Frontal cortex (tissue), 4 donors: ENCODE measurements around the gene GAREM1. TPM values are rescaled to one million over a fixed set of nuclear protein-coding genes. Genes with fewer than 3 reads are reported as not detected.
A peak's percentile ranks its signal among the peaks of the same experiment; 100 is the strongest.

Experiments
- DNase-seq, 2 donors: peaks; one replicate each; pipeline ENCODE4 v3.0.0; 2012; ENCODE audit warnings: low spot score in 2 of 2
- FAIRE-seq: peaks from 2 replicates; lab custom pipeline; 2012; peaks lifted over from hg19 to GRCh38; lab: Jason Lieb, UNC
- total RNA-seq: library from RNA; depleted of rRNA; stranded (reverse); fragments of >200 nt; gene quantifications from one replicate; pipeline ENCODE4 v1.2.3, GENCODE V29; 2014
- donor health status: control.
- donor health status: control.
- donor health status: control.

Gene GAREM1
- total RNA-seq, 1 donor from 2014 or later = 35.9 TPM

- DNase-seq = no peak
- no peak for FAIRE-seq
These were observed 131.6 kb downstream of the GAREM1 start for GRCh38 chr18:32339045-32339444.

- DNase-seq (no peak), FAIRE-seq (no peak)
These were observed 132.9 kb downstream of the GAREM1 start for GRCh38 chr18:32337821-32338220.

DNA sequence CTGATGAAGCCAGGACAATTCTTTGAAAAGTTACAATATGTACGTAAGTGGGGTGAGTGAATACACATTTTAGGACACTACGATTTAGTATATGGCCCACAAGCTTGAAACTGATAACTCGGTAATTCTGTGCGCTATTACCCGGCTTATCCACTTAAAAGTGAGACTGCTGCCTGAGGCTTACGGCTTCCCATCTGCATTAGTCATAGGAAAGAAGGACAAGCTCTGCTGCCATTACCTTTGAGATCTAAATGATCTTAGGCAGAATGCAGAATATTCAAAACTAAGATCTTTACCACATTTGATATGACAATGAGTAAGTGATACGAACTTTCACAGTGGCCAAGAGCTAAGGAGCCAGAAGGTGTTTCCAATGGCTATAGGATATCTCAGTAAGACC lies 133.3 kb downstream of the GAREM1 start:
- no peak for DNase-seq

GRCh38 chr18:32335228-32335627 lies 135.5 kb downstream of the GAREM1 start:
- no peak for DNase-seq
- no peak for FAIRE-seq

More for the DNA sequence above, 133.3 kb downstream of the GAREM1 start:
- FAIRE-seq = no peak

- DNase-seq (no peak), FAIRE-seq (no peak)
These were observed 136.9 kb downstream of the GAREM1 start for GRCh38 chr18:32333781-32334180.

GRCh38 chr18:32332708-32333107 lies 138.0 kb downstream of the GAREM1 start:
- DNase-seq (no peak), FAIRE-seq (no peak)

DNA sequence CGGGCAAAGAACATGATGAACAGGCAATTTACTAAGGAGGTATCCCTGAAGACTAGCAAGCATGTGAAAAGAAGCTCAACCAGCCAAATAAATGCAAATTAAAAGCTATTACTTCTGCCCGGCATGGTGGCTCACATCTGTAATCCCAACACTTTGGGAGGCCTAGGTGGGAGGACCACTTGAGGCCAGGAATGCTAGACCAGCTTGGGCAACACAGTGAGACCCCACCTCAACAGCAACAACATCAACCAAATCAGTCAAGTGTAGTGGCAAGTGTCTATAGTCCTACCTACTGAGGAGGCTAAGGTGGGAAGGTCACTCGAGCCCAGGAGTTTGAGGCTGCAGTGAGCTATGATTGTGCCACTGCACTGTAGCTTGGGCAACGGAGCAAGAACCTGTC lies 141.7 kb downstream of the GAREM1 start:
- FAIRE-seq = no peak
- no peak for DNase-seq

- FAIRE-seq (no peak), DNase-seq (no peak)
These were observed 142.3 kb downstream of the GAREM1 start for GRCh38 chr18:32328379-32328778.

DNA sequence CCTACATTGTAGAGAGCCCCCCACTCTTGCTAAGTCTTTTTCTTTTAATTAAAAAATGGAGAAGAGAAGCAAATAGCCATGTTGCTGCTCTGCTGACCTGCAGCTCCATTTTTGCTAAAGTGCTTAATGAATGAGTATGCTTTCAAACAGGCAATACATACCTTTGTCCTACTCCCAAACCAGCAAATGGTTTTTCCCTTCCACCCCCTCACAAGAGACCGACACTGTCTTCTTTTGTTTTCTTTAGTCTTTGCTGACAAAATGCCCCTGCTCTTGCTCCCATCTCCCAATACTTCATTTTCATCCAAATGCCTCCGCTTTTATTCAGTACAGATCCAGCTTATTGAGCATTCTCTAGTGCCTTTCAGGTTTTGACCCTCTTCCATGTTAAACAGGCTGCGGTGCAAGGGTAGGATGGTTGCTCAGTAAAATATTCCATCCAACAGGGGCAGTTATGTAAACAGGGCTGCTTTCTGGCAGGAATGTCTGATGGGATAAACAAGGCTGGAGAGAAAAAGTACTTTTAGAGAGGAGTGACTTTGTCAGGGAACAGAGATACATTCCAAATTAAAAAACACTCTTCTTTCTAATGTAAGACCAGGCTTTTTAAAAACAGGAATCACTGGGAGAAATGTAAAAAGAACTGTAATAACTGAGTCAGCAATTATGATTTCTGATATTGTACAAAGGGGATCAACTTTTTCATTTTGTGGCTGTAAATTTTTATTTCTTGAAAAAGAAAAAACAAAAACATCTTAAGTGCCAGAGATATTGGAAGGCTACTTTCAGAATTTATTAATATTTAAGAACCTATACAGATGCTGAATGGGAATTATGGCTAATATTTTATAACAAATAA lies 144.0 kb downstream of the GAREM1 start:
- FAIRE-seq (peak; percentile 39), DNase-seq (no peak)

- no peak for FAIRE-seq
- no peak for DNase-seq
These were observed 146.5 kb downstream of the GAREM1 start for GRCh38 chr18:32324181-32324580.

- FAIRE-seq (no peak), DNase-seq (no peak)
These were observed 148.9 kb downstream of the GAREM1 start for GRCh38 chr18:32321826-32322225.

DNA sequence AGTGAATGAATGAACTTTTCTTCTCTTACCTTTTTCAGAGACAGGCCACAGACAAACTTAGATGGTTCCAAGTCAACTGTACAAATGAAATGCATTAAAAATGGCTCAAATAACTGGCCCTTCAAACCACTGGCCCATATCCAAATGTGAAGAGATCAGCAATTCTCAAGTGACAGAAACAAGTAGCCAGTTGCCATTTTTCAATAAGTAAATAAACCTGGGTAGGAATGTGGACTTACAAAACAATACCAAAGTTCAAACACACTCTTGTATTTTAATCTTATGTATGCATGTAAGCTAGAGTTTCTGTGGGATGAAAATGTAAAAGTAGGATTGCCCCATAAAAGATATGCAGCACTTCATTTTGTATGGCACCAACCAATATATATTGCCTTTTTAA lies 151.6 kb downstream of the GAREM1 start:
- DNase-seq (no peak), FAIRE-seq (no peak)

- DNase-seq (no peak), FAIRE-seq (no peak)
These were observed 152.1 kb downstream of the GAREM1 start for GRCh38 chr18:32318581-32318980.

- DNase-seq (no peak), FAIRE-seq (no peak)
These were observed 153.0 kb downstream of the GAREM1 start for GRCh38 chr18:32317651-32318050.

DNA sequence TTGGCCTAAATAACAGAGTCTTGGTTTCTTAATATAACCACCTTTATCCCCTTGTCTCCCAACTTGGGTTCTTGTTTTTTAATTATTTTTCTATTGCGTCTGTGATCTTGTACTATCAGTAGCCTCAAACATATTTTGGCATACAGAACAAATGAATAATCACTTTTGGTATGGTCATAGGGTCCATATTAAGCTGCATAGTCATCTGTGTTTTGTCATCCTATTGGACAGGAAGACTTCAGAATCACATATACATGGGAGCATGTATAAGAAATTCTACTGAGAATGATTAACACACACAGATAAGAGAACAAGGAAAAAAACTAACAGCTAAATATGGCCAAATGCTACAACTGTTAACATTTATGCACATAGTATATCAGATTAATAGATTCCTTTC lies 154.8 kb downstream of the GAREM1 start:
- no peak for FAIRE-seq
- no peak for DNase-seq

DNA sequence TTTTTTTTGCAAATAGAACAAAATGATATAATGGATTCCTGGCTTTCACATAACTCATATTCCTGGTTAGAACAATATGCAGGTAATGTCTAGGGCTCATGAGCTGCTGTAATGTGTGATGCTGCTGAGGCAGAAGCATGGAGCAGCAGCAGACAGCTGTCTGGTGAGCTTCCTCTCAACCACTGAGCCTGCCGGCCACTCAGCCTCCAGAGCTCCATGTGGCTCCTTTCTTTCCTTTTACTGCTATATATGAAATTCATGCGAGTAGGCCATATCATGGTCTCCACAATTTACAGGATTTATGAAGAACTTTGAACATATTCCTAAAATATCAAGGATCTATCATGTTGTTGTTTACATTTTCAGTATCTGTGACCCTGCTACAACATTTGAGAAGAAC lies 159.9 kb downstream of the GAREM1 start:
- DNase-seq (no peak), FAIRE-seq (no peak)

GRCh38 chr18:32310101-32310500 lies 160.6 kb downstream of the GAREM1 start:
- no peak for DNase-seq

DNA sequence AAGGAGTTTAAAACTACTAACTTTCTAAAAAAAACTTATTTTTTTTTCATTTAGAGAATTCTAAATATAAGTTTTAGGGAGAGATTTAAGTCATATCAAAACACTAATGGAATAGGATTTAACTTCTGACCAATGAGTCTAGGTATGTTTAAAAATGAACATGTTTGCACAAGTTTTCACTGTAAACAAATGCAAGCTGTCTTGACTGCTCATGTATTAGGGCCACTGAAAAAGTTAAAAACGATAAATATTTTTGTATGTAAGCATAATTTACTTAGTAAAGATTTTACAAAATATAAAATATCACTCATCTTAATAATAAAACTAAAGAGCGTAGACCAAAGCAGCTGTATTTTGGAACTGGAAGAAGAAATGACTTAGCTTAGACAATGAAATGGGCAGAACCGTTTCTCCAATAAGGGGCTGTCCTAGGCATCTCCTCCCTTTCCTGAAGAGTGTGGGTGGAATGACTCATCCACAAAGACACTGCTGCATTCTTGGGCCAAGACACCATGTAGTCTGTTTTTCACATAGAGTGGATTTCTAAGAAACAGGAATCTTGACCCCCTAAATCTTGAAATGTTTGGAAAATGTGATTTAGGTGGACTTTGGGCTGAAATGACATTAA lies 162.1 kb downstream of the GAREM1 start:
- peak; percentile 83 for FAIRE-seq
- no peak for DNase-seq

More at GRCh38 chr18:32310101-32310500, 160.6 kb downstream of the GAREM1 start:
- FAIRE-seq = no peak

DNA sequence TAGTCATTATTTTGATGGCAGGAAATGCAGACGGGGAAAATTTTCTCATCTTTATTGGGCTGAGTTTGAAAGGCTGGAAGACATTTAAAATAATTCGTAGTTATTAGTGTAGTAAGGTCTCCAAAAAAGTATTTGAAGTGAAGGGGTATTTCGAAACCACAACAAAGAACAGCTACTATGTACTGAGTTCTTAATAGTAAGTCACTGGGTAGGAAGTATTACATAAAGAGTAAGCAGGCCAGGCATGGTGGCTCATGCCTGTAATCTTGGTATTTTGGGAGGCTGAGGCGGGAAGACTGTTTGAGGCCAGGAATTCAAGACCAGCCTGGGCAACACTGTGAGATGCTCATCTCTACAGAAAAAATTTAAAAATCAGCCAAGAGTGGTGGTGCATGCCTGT lies 167.3 kb downstream of the GAREM1 start:
- no peak for DNase-seq
- FAIRE-seq = no peak

- FAIRE-seq = no peak
- no peak for DNase-seq
These were observed 167.9 kb downstream of the GAREM1 start for GRCh38 chr18:32302806-32303205.

GRCh38 chr18:32301976-32302743 lies 168.5 kb downstream of the GAREM1 start:
- DNase-seq (no peak), FAIRE-seq (no peak)
